Measurements from ENCODE around the gene NAALADL2. TPM values are rescaled to one million over a fixed set of nuclear protein-coding genes. Genes with fewer than 3 reads are reported as not detected.

The NAALADL2 gene
- polyA plus RNA-seq, 2 of the 4 experiments (the other 2 are of a cell fraction), result 0.09 to 0.28 TPM

DNA sequence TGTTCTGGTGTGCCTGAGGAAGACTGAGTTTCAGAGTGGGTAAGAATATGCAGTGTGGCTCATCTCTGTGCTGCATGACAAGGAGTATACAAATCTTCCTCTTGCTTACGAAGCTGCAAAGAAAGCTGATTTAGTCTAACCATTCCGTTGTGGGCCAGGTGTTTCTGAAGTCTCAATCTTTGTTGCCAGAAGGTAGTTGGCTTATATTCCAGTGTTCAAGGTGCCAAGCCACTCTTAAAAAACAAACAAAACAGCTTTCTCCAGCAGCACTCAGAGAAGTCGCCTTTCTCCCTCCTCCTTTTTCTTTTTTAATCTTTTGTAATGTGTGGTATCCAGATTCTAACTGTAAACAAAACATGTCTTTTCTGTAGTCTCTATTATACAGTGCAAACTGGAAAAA lies 872.4 kb downstream of the NAALADL2 start (continued):
- no peak for TF ChIP-seq PHF8 (IDR thresholded peaks at IDR 0.05; ENCODE audit: borderline replicate concordance, low read depth)

DNA sequence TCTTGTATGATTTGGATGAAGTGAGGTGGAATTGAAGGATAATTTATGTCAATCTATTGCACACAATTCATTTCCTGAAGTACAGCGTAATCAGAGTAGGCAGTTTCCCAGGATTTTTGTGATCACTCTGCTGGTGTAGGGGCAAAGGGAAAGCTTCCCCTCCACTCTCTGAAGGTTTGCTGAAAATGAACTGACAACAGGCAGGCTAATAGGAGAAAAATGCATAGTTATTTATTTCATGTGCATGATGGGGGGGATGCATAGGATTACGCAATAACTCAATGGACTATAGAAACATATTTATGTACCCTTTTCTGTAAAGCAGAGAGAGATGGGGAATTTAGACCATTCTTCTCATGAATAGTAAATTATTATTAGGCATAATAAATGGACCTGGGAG lies 872.9 kb downstream of the NAALADL2 start:
- POLR2A ChIA-PET, result no interaction called here
- FAIRE-seq, result no peak
- Histone ChIP-seq H3K27ac (no peak overlapping the region), H3K4me1 (no peaks in the 10 kb centered on the region), H3K9me3 (no peaks in the 10 kb centered on the region), H3K4me2 (no peak overlapping the region), H3K4me3 (no peak overlapping the region)
- ATAC-seq, result no peak
- DNase-seq (ENCODE audit: low read depth in 1 of 2, low spot score in 1 of 2), result no peak
- 66% methylated on average over 2 of the region's 2 CpGs for WGBS (ENCODE audit: missing lambda C conversion rate)
- no peak for TF ChIP-seq HDAC2 (IDR thresholded peaks at IDR 0.05)
- peak; percentile 34 to 52; a peak in 2 of 4 replicates for TF ChIP-seq CEBPB (IDR thresholded peaks at IDR 0.05)
- TF ChIP-seq MAFK (IDR thresholded peaks at IDR 0.05; ENCODE audit: partially characterized antibody), result no peak
- CTCF ChIA-PET, result no interaction called here

DNA sequence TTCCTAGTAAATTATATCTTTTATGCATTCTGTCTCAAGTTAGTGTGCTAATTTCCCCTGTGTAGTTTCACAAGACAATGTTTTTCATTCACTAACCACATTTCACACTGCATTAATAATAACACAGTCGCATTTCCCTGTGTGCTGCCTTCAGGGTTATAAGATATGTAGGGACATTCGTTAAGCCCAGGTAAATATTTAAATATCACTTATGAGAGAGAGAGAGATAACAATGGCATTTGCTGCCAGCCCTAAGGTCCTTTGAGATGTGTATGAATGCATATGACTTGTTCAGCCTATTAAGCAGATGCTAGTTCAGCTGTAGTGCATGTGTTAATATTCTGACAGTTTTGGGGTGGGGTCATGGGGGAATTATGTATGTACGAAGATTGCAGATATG lies 876.7 kb downstream of the NAALADL2 start:
- DNase-seq (ENCODE audit: low read depth in 1 of 2, low spot score in 1 of 2) (no peak), ATAC-seq (no peak), FAIRE-seq (no peak)
- no peak overlapping the region for H3K27ac ChIP-seq
- H3K4me3 ChIP-seq, result no peak overlapping the region
- TF ChIP-seq CBX8 (IDR thresholded peaks at IDR 0.05) (no peak), ESRRA (IDR thresholded peaks at IDR 0.05; ENCODE audit: borderline replicate concordance, low read length) (no peak), NPAS2 (CRISPR knock-in tag; IDR thresholded peaks at IDR 0.05; ENCODE audit: borderline replicate concordance) (no peak), HEYL (CRISPR knock-in tag; IDR thresholded peaks at IDR 0.05) (no peak), CBX2 (IDR thresholded peaks at IDR 0.05; ENCODE audit: borderline replicate concordance, low read depth) (no peak), BHLHE40 (IDR thresholded peaks at IDR 0.05; ENCODE audit: low read depth, low read length) (no peak), SREBF2 (IDR thresholded peaks at IDR 0.05) (no peak), RCOR1 (IDR thresholded peaks at IDR 0.05; ENCODE audit: low read depth, low read length) (no peak), EHF (CRISPR knock-in tag; IDR thresholded peaks at IDR 0.05) (no peak), FOSL2 (IDR thresholded peaks at IDR 0.05) (no peak), FOSL2 (CRISPR knock-in tag; IDR thresholded peaks at IDR 0.05) (no peak), SMC3 (IDR thresholded peaks at IDR 0.05) (no peak)
- TF ChIP-seq, protein P1, sequence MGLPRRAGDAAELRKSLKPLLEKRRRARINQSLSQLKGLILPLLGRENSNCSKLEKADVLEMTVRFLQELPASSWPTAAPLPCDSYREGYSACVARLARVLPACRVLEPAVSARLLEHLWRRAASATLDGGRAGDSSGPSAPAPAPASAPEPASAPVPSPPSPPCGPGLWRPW (IDR thresholded peaks at IDR 0.05), result no peak
- TF ChIP-seq, protein P2, sequence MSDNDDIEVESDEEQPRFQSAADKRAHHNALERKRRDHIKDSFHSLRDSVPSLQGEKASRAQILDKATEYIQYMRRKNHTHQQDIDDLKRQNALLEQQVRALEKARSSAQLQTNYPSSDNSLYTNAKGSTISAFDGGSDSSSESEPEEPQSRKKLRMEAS (IDR thresholded peaks at IDR 0.05), result no peak
- no peaks in the 10 kb centered on the region for H3K9me3 ChIP-seq
- no peak overlapping the region for H3K4me2 ChIP-seq
- 44% methylated on average over 3 of the region's 3 CpGs for WGBS (ENCODE audit: missing lambda C conversion rate)
- POLR2A ChIA-PET, result no interaction called here
- H3K4me1 ChIP-seq, result no peaks in the 10 kb centered on the region
- CTCF ChIA-PET, result no interaction called here

DNA sequence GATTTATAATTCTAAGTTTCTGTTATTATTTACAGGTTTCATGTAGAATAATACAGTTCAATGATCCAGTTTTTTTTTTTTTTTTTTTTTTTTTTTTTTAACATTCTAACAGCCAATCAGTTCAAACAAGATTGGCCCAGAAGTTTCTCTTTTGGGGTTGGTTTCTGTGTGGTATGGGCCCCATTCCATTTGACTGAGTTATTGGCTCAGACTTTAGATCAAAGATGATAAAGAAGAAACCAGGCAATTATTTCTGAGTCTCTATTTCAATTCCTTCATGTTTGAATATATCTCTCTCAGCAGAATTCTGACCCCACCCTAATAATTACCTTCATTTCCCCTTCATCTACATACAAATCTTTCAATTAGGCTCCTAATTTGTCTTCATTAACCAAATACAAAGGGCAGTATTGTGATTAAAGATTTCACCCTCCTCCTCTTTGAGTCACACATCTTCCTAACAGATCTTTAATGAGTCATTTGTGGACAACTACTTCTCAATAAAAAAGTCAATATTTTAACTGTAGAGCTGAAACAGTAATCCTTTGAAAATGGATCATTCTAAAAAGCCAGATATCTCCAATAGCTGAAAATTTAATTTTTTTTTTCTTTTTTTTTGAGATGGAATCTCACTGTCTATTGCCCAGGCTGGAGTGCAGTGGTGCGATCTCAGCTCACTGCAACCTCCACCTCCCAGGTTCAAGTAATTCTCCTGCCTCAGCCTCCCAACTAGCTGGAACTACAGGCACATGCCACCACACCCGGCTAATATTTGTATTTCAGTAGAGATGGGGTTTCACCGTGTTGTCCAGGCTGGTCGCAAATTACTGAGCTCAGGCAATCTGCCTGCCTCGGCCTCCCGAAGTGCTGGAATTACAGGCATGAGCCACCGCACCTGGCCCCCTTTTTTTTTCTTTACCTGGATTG lies 878.8 kb downstream of the NAALADL2 start:
- no peak for FAIRE-seq
- POLR2A ChIA-PET, result no interaction called here
- 62% methylated on average over 7 of the region's 7 CpGs for whole genome bisulfite sequencing (ENCODE audit: missing lambda C conversion rate)
- CTCF ChIA-PET, result no interaction called here
- DNase-seq (ENCODE audit: low read depth in 1 of 2, low spot score in 1 of 2), result no peak
- H3K4me2 ChIP-seq, result no peak overlapping the region
- TF ChIP-seq CBX2 (IDR thresholded peaks at IDR 0.05; ENCODE audit: borderline replicate concordance, low read depth), result no peak
- no peak for TF ChIP-seq MAFK (IDR thresholded peaks at IDR 0.05; ENCODE audit: partially characterized antibody)
- TF ChIP-seq, protein P3, sequence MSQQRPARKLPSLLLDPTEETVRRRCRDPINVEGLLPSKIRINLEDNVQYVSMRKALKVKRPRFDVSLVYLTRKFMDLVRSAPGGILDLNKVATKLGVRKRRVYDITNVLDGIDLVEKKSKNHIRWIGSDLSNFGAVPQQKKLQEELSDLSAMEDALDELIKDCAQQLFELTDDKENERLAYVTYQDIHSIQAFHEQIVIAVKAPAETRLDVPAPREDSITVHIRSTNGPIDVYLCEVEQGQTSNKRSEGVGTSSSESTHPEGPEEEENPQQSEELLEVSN (IDR thresholded peaks at IDR 0.05; ENCODE audit: borderline replicate concordance, low read depth), result no peak
- no peaks in the 10 kb centered on the region for H3K9me3 ChIP-seq
- ATAC-seq, result no peak
- no peak overlapping the region for H3K4me3 ChIP-seq
- H3K4me1 ChIP-seq, result no peaks in the 10 kb centered on the region
- no peak overlapping the region for H3K27ac ChIP-seq

Measured in A549 (cell line).